Brain microvascular endothelial cell (primary cell): ENCODE data around the gene DGKG.

Experiments
- DNase-seq: peaks from one replicate; pipeline ENCODE4 v3.0.0-alpha.2; 2020
- H3K27ac ChIP-seq: fragments of 250-450 bp; sonication (Bioruptor Pico); 2 replicates; pipeline ENCODE4 v1.5.1; 2020; ENCODE audit warnings: mild to moderate bottlenecking, moderate library complexity
- H3K27me3 ChIP-seq: fragments of 250-450 bp; sonication (Bioruptor Pico); replicated peaks from 2 replicates; pipeline ENCODE4 v1.5.1; 2020; ENCODE audit warnings: mild to moderate bottlenecking
- H3K36me3 ChIP-seq: fragments of 250-450 bp; sonication (Bioruptor Pico); replicated peaks from 2 replicates; pipeline ENCODE4 v1.5.1; 2020; ENCODE audit warnings: mild to moderate bottlenecking
- H3K4me3 ChIP-seq: 2 replicates; pipeline ENCODE4 v1.5.1; 2011; ENCODE audit warnings: low read depth, mild to moderate bottlenecking, control low read depth, low read length, moderate library complexity
- in situ Hi-C: cut with HindIII; loops from 2 replicates; pipeline ENCODE4 v1.10.0; 2017; ENCODE audit warnings: low sequenced_read_pairs, low pct_ligation_motif_present
- TF ChIP-seq, protein P1 (sequence below): IDR thresholded peaks from 2 replicates; pipeline ENCODE4 v1.5.1; 2011; ENCODE audit warnings: low read depth, mild to moderate bottlenecking, moderate library complexity, low read length, control low read depth, inconsistent platforms; ENCODE audit errors: missing control alignments

DGKG gene

DNA sequence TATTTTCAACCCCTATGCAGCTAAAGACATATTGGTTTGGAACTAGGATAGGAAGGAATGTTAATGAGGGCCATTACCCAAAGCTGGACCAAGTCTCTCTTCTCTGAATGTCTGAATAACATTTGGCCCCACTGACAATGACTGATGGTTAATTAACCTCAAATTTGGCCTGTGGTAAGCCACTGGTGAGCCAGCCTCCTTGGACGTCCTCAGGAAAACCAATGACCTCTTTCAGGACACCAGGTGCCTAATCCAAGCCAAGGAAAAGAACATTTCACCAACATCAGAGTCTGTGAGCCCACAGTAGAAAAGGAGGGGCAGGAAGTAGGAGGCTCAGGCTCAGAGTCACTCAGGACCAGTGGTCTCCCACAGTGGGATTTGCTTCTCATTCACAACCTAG, 196.7 kb downstream of the DGKG start:
- DNase-seq, result no peak
- H3K27ac ChIP-seq, result no peak overlapping the region
- no peaks in the 10 kb centered on the region for H3K27me3 ChIP-seq
- H3K4me3 ChIP-seq, result no peak overlapping the region
- TF ChIP-seq, protein P1, sequence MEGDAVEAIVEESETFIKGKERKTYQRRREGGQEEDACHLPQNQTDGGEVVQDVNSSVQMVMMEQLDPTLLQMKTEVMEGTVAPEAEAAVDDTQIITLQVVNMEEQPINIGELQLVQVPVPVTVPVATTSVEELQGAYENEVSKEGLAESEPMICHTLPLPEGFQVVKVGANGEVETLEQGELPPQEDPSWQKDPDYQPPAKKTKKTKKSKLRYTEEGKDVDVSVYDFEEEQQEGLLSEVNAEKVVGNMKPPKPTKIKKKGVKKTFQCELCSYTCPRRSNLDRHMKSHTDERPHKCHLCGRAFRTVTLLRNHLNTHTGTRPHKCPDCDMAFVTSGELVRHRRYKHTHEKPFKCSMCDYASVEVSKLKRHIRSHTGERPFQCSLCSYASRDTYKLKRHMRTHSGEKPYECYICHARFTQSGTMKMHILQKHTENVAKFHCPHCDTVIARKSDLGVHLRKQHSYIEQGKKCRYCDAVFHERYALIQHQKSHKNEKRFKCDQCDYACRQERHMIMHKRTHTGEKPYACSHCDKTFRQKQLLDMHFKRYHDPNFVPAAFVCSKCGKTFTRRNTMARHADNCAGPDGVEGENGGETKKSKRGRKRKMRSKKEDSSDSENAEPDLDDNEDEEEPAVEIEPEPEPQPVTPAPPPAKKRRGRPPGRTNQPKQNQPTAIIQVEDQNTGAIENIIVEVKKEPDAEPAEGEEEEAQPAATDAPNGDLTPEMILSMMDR, result no peak
- in situ Hi-C loops, result no loop called here
- H3K36me3 ChIP-seq, result no peaks in the 10 kb centered on the region

DNA sequence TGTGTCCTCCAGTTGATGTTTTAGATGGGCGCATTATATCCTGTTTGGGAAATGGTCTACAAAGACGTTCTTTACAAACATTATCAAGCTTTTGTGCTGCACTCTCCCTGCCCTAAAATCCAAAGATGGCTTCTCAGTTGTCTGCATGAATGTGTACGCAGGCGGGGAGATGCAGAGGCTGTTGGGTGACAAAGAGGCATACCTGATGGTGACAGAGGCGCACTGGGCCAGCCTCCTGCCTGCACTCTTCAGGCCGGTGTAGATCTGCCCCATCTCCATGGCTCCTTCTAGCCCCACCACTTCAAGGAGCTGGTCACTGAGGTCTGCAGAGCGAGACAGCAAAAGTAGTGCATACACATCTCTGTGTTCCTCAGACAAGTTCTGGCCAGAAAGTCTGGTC, 197.3 kb downstream of the DGKG start:
- Histone ChIP-seq H3K27me3 (no peaks in the 10 kb centered on the region), H3K27ac (no peak overlapping the region), H3K36me3 (no peaks in the 10 kb centered on the region), H3K4me3 (no peak overlapping the region)
- TF ChIP-seq, protein P1, result no peak
- in situ Hi-C loops, result no loop called here
- DNase-seq, result no peak

DNA sequence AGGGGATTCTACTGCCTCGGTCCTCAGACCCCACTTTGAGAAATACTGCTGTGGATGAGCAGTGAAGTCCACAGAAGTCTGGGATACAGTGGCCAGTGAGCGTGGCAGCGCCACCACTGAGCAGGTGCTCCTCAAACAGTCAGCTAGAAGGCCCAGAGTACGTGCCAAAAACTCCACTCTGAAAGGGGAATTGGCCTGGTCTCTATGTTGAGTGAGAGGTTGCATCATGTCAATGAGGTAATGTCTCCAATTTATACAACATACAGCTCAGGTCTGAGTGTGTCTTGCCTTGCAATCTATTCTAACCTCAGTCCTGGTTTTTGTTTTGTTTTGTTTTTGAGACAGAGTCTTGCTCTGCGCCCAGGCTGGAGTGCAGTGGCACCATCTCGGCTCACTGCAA, 199.8 kb downstream of the DGKG start:
- Histone ChIP-seq H3K27me3 (no peaks in the 10 kb centered on the region), H3K36me3 (no peaks in the 10 kb centered on the region), H3K27ac (no peak overlapping the region), H3K4me3 (no peak overlapping the region)
- in situ Hi-C loops, result no loop called here
- DNase-seq, result no peak
- TF ChIP-seq, protein P1, result no peak

DNA sequence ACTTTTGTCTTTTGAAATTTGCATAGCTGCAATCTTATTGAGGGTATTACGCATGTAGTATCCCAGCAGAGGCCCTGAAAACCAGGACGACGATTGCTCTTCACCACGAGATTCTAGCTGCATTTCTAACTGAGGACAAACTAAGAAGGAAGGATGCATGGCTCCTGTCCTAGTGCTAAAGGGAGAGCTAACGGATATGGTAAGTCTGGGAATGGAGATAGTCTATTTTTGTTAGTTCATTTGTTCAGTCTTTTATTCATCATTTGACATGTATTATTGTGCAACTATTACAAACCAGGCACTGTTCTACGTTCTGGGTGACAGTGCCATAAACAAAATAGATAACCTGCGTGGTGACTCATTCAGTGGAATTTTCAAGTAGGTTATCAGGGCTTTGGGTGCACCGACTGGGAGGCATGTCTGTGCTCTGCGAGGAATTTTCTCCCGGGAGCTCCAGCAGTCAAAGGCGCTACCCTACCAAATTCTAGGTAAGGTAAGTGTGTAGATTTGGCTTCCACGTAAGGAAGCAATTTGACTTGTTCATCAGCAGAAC, 201.3 kb downstream of the DGKG start:
- no peak overlapping the region for H3K4me3 ChIP-seq
- in situ Hi-C loops, result no loop called here
- H3K36me3 ChIP-seq, result no peaks in the 10 kb centered on the region
- DNase-seq, result no peak
- H3K27ac ChIP-seq, result no peak overlapping the region
- H3K27me3 ChIP-seq, result no peaks in the 10 kb centered on the region
- TF ChIP-seq, protein P1, result no peak

DNA sequence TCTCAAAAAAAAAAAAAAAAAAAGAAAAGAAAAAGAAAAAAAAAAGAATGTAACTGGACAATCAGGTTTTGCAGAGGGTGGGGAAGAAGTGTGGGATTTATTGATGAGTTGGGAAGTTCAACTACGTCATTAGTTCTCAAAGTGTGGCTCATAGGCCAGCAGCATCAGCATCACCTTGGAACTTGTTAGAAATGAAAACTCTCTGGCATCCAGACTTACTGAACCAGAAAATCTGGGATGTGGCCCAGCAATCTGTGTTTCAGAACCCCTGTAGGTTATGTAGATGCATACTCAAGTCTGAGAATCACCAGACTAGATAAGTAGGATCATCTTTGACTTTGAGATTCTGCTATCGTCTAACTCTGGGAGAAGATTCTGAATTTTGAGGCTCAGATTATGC, 207.4 kb downstream of the DGKG start:
- Histone ChIP-seq H3K4me3 (no peak overlapping the region), H3K27me3 (no peaks in the 10 kb centered on the region), H3K36me3 (no peaks in the 10 kb centered on the region), H3K27ac (no peak overlapping the region)
- TF ChIP-seq, protein P1, result no peak
- DNase-seq, result no peak
- in situ Hi-C loops, result no loop called here

DNA sequence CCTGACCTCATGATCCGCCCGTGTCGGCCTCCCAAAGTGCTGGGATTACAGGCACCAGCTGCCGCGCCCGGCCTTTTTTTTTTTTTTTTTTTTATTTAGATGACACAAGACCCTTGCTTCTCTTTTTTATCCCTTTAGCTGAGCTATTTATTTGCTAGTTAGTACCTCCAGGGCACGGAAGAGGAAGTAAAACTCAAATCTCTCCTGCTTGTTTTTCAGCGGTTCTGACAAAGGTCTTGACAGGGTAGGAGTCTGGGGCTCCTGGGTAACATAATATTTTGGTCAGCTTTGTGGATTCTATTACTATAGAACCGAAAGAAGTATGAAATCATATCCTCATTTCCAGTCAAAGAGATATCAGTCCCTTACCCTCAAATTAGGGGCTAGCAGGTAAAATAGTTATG, 209.1 kb downstream of the DGKG start:
- in situ Hi-C loops, result no loop called here

More for the DNA sequence above, 209.1 kb downstream of the DGKG start:
- Histone ChIP-seq H3K27ac (no peak overlapping the region), H3K36me3 (no peaks in the 10 kb centered on the region), H3K4me3 (no peak overlapping the region), H3K27me3 (no peaks in the 10 kb centered on the region)
- TF ChIP-seq, protein P1, result no peak
- no peak for DNase-seq
